Sigmoid colon (tissue), 4 donors: Measurements from ENCODE around the gene TMEM115.

Source experiments
- CTCF ChIP-seq, 4 experiments: fragments of 450-650 bp in 3 of 4; fragments of 200-600 bp in 1 of 4; IDR thresholded peaks; one replicate each; pipeline ENCODE4 v1.5.1; 2016 to 2019; ENCODE audit warnings: antibody characterized with exemption in 4 of 4, mild to moderate bottlenecking in 3 of 4, moderate library complexity in 2 of 4
- POLR2AphosphoS5 ChIP-seq, 4 donors: sonication (generic); formaldehyde crosslinking; IDR thresholded peaks; one replicate each; pipeline ENCODE4 v1.6.1; 2017; ENCODE audit warnings: antibody characterized with exemption in 4 of 4

- TF ChIP-seq CTCF (IDR thresholded peaks at IDR 0.05) (no peak), POLR2AphosphoS5 (IDR thresholded peaks at IDR 0.05) (no peak)
These were observed 24.4 kb upstream of the TMEM115 start for GRCh38 chr3:50383750-50384149.
